AG08396 (cell line): ENCODE measurements around the gene CCNA2.
A peak's percentile ranks its signal among the peaks of the same experiment; 100 is the strongest.

Experiments
- DNase-seq: peaks from one replicate; pipeline ENCODE4 v3.0.0; 2012; ENCODE audit warnings: low spot score, mixed read lengths

CCNA2 gene

GRCh38 chr4:121801715-121802075 is 22.0 kb downstream of the CCNA2 start:
- DNase-seq = no peak

GRCh38 chr4:121800961-121801714 is 22.5 kb downstream of the CCNA2 start, which contains the start of gene EXOSC9:
Gene EXOSC9, plus strand, starts transcription at chr4:121801323. Its CDS starts 102 bp downstream, at chr4:121801425.
- peak; percentile 90 for DNase-seq

GRCh38 chr4:121800638-121800960 is 23.1 kb downstream of the CCNA2 start:
- DNase-seq = no peak

DNA sequence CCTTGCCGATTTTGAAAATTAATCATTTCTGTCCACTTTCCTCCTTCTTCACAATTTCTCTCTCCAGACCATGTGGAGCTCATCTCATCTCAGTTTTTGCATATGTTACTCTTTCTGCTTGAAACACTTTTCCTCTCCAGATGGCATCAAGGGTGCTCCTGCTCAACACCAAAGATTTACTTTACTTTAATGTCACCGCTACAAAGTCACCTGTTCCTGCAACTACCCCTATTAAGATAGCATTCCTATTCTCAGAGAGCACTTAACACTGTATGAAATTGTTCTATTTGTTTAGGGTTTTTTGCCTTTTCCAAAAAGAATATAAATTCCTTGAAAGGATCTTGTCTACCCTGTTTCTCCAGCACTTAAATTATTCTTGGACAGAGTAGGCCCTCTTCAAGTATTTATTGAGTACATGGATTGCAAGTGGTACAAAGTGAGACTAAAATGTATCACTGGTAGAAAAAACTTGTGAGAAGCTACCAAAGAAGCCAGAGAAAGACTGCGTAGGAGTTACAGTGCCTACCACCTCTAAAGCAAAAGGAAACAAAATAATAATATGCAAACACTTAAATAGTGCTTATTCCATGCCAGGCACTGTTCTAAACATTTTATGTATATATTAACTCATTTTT is 23.7 kb downstream of the CCNA2 start:
- DNase-seq = no peak

- no peak for DNase-seq
Measured at GRCh38 chr4:121799208-121799823, 24.4 kb downstream of the CCNA2 start.

- no peak for DNase-seq
Measured at GRCh38 chr4:121796283-121796682, 27.4 kb downstream of the CCNA2 start.

- DNase-seq = no peak
Measured at GRCh38 chr4:121794505-121795188, 29.0 kb downstream of the CCNA2 start.

- DNase-seq = no peak
Measured at GRCh38 chr4:121792966-121793365, 30.7 kb downstream of the CCNA2 start.

- DNase-seq = no peak
Measured at GRCh38 chr4:121791481-121791880, 32.2 kb downstream of the CCNA2 start.

GRCh38 chr4:121790976-121791375 is 32.7 kb downstream of the CCNA2 start:
- DNase-seq = no peak

- no peak for DNase-seq
Measured at GRCh38 chr4:121789960-121790829, 33.5 kb downstream of the CCNA2 start.

DNA sequence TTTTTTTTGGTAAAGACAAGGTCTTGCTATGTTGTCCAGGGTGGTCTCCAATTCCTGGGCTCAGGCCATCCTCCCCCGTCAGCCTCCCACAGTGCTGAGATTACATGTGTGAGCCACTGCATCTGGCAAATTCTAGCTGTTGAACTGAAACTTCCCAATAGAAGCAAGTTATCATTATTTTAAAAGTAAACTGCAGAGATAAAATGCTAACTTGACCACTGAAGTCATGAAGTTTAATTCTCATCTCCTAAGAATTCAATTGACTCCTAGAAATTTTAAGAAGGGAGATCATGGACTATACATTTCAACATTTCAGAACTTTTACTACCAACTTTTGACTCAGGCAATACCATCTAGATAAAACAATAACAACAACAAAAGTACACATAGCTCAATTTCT is 34.2 kb downstream of the CCNA2 start:
- DNase-seq = no peak

DNA sequence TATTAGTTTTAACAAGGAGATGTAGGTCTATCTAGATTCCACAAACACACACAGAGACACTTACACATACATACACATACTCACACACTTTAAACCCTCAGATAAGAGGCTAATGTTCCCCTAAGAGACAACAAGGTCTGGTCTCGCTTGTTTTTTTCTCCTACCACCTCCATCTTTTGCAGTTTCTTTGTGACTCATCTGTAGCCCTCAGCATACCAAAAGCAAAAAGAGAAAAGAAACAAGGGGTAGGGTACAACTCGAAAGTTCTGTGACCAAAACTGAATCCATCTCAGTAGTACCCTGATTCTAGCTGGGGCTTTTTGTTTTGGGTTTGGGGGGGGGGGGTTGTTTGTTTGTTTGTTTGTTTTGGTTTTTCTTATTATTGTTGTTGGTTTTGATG is 34.8 kb downstream of the CCNA2 start:
- no peak for DNase-seq

DNA sequence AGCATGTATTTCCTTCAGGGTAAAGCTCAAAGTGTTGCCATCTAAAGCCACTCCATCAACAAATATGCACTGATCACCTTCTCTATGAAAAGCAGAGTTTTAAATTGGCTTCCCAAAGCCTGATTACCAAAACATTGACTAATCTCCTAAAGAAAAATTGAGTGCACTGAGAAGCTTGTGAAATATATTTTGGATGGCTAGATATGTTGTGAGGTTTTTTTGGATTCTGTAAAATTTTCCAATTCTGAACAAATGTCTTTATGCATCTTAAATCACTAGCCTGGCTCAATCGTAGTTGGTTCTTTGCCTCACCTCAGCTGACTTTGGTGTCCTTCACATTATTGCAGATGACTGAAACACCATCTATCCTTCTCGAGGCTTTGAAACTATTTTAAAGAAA is 37.5 kb downstream of the CCNA2 start:
- no peak for DNase-seq

DNA sequence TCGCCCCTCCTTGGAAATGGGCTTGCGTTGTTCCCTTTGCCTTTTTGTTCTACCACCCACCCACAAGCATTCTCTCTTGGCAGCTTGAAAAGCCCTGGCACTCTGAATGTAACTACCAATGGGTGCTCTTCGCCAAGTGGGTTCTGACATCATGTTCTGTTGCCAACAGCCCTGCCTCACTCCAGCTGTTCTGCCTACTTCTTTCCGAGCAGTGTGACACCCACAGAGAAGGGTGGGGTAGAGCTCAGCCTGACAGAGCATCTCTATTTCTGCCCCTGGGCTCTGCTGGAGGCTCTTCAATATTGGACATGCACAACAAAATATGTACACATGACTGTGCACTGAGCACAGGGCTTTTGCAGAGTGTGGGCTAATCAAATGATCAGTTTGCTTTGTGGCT is 38.2 kb downstream of the CCNA2 start:
- DNase-seq = no peak

DNA sequence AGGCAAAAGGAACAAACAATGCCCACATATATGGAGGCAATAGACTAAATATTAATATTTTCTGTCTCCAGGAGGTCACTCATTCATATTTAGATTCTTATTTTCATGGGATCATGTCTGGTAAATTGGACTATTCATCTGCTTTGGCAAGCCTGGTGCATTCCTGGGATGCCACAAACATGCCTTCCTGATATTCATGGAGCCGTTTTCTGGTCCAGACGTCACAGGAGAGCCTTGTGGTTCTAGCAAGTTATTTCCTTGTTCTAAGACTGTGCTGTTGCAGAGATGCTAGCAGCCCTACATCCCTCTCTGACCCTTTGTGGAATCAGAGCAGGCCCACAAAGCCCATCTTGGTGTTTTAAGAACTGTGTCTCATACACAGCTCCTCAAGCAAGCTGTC is 38.7 kb downstream of the CCNA2 start:
- peak; percentile 70 for DNase-seq

DNA sequence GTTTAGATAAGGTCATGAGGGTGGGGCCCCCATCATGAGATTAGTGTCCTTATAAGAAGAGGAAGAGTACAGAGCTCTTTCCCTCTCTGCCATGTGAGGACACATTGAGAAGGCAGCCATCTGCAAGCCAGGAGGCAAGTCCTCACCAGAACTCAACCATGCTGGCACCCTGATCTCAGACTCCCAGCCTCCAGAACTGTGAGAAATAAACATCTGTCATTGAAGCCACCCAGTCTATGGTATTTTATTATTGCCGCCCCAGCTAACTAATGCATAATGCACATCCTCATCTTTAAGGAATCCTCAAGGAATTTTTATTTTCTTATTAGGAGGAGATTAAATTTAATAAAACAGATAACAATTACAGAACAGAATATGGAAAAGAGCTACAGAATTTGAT is 39.3 kb downstream of the CCNA2 start:
- DNase-seq = no peak

GRCh38 chr4:121783210-121783609 is 40.5 kb downstream of the CCNA2 start:
- DNase-seq = no peak

DNA sequence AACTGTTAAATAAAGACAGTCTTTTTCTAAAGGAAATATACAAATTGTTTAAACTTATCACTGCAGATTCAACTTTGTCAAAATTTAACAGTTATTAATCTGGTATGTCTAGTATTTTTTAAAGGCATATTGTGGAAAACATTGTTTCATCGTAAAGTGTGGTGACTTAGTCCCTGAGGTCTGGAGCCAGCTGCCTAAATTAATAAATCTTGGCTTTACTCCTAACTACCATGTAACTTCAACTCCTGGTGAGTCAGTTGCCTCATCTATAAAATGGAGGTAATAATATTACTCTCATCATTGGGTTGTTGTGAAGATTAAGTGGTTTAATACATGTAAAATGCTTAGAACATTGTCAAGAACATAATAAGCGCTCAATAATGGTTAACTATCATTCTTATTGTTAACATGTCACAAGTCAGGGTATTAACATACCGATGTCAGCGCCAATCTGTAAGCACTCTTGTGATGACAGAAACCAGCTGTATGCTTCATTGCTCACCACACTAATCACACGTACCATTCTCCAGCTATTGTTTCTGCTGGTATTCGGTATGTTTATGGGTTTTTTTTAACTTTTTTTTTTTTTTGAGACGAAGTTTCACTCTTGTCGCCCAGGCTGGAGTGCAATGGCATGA is 44.6 kb downstream of the CCNA2 start:
- peak; percentile 43 for DNase-seq

DNA sequence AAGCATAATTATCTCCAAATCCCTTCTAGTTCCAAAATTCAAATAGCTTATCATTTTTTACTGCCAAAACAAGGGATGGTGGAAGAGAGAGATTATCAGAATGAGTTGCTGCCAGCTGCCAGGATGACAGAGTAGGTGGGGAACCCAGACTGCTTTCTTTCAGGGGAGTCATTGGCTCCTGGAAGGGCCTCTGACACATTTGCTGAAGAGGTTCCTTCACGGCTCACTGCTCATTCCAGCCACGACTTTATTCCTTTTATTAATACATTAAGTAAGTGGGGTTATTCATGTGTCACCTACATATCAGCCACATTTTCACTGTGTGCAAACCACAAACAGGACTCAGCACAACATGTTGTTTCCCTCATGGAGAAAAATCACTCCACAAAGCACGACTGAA is 46.1 kb downstream of the CCNA2 start:
- DNase-seq = no peak

GRCh38 chr4:121776610-121777401 is 46.9 kb downstream of the CCNA2 start:
- no peak for DNase-seq
